ENCODE results near the gene ATP6V0A1. TPM values are rescaled to one million over a fixed set of nuclear protein-coding genes. Genes with fewer than 3 reads are reported as not detected.
"Not testable (repeated sequence)": the region's sequence is repeated elsewhere in the genome, so short reads cannot be mapped to it uniquely, and the experiment has no call there.

ATP6V0A1 gene
- total RNA-seq, 1 experiment from 2014 or later: 23.4 TPM

DNA sequence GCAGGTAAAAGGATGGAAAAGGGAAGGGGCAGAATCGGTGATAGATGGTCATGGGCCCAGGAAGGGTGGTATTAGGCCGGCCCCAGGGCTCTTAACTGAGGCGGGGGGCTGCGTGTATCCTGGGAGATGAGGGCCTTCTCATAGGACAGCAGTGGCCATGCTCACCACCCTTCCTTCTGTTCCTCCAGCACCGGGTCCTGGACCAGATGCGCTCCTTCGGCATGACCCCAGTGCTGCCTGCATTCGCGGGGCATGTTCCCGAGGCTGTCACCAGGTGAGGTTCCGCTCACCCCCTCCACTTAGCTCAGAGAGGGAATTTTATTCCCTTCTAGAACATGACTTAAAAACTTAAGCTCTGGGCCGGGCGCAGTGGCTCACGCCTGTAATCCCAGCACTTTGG lies 79.8 kb downstream of the ATP6V0A1 start:
- DNase-seq (ENCODE audit: low spot score): no peak

DNA sequence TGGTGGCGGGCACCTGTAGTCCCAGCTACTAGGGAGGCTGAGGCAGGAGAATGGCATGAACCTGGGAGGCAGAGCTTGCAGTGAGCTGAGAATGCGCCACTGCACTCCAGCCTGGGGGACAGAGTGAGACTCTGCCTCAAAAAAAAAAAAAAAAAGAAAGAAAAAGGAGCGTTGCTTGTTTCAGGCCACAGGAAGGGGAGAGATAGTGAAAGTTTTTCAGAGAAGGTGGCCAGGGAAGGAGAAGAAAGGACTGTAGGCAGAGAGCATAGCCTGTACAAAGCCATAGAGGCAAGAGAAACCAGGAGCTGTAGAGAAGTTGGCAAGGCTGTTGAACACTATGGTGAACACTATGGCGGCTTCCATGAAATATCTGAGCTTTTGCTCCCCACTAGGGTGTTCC lies 81.9 kb downstream of the ATP6V0A1 start:
- not testable (repeated sequence) for DNase-seq (ENCODE audit: low spot score)

GRCh38 chr17:42541041-42541833 lies 82.6 kb downstream of the ATP6V0A1 start:
- peak; percentile 63 for DNase-seq (ENCODE audit: low spot score)

- DNase-seq (ENCODE audit: low spot score): no peak
These were observed 84.8 kb downstream of the ATP6V0A1 start for GRCh38 chr17:42543190-42544079.

DNA sequence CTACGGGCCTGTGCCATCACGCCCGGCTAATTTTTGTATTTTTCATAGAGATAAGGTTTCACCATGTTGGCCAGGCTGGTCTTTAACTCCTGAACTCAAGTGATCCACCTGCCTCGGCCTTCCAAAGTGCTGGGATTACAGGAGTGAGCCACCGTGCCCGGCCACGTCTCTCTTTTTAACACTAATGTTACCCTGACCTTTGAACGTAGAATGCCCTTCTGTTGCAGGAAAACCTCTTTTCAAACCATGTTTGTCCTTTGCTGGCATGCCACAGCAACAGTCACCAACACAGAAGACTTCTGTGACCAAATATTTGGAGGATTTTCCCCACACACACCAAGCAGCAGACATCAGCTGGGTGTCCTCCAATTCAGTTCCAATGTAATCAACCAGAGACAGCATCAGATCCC lies 86.2 kb downstream of the ATP6V0A1 start:
- no peak for DNase-seq (ENCODE audit: low spot score)

- DNase-seq (ENCODE audit: low spot score): not testable (repeated sequence)
These were observed 87.3 kb downstream of the ATP6V0A1 start for GRCh38 chr17:42545755-42546505.

DNA sequence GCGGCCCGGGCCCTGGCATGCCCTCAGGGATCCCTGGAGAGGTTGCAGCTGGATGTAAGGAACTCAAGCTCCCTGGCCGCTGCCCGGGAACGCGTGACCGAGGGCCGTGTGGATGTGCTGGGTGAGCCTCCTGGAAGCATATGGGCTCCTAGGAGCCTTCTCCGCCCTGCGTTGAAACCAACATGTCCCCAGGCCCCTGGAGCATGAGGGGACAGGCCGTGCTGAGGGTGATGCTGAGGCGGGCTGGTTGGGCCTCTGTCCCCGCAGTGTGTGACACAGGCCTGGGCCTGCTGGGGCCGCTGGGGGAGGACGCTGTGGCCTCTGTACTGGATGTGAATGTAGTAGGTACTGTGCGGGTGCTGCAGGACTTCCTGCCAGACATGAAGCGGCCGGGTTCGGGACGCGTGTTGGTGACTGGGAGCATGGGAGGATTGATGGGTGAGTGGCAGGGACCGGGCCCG lies 88.4 kb downstream of the ATP6V0A1 start:
- DNase-seq (ENCODE audit: low spot score): no peak

- no peak for DNase-seq (ENCODE audit: low spot score)
These were observed 89.0 kb downstream of the ATP6V0A1 start for GRCh38 chr17:42547698-42548069.

- no peak for DNase-seq (ENCODE audit: low spot score)
These were observed 89.6 kb downstream of the ATP6V0A1 start for GRCh38 chr17:42548070-42548837.

- DNase-seq (ENCODE audit: low spot score): no peak
These were observed 90.5 kb downstream of the ATP6V0A1 start for GRCh38 chr17:42548993-42549755.

GRCh38 chr17:42552736-42553135 lies 94.1 kb downstream of the ATP6V0A1 start, which contains the start of gene HSD17B1:
HSD17B1 (plus strand) TSS chr17:42552923; CDS start chr17:42552934, 11 bp downstream.
- not testable (repeated sequence) for DNase-seq (ENCODE audit: low spot score)

- DNase-seq (ENCODE audit: low spot score): no peak
These were observed 94.6 kb downstream of the ATP6V0A1 start for GRCh38 chr17:42553161-42553818.

DNA sequence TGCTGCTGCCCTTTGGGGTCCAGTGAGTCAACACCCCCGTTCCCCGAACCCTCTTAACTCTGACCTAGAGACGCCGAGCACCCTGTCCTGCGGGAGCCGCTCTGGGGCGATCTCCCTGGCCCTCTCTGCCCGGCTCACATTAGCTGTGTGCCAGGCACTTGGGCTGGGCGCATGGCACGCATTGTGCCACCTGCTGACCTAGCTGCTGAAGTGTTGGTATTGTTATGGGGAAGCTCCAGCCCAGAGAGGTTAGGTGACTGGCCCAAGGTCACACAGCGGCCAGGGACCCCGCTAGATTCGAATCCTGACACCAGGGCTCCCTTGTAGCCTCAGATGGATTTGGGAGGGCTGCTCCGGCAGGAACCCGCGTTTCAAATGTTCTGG lies 95.2 kb downstream of the ATP6V0A1 start:
- no peak for DNase-seq (ENCODE audit: low spot score)

DNA sequence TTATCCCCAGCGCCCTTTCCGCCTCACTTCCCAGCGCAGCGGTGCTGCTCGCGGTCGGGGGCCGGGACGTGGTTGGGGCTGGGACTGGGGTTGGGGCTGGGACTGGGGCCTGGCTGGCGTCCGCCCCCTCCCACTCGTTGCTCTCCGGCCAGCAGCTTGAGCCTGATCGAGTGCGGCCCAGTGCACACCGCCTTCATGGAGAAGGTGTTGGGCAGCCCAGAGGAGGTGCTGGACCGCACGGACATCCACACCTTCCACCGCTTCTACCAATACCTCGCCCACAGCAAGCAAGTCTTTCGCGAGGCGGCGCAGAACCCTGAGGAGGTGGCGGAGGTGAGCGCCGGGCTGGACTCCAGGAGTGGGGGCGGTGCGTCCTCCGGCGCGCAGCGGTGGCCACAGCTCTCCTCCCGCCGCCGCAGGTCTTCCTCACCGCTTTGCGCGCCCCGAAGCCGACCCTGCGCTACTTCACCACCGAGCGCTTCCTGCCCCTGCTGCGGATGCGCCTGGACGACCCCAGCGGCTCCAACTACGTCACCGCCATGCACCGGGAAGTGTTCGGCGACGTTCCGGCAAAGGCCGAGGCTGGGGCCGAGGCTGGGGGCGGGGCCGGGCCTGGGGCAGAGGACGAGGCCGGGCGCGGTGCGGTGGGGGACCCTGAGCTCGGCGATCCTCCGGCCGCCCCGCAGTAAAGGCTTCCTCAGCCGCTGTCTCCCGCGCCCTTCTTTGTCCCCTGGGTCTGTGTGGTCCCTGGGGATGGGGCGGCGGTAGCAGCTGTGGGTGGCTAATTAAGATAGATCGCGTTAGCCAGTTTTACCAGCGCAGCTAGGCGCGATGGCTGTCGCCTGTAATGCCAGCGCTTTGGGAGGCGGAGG lies 95.8 kb downstream of the ATP6V0A1 start:
- DNase-seq (ENCODE audit: low spot score): peak; percentile 68

DNA sequence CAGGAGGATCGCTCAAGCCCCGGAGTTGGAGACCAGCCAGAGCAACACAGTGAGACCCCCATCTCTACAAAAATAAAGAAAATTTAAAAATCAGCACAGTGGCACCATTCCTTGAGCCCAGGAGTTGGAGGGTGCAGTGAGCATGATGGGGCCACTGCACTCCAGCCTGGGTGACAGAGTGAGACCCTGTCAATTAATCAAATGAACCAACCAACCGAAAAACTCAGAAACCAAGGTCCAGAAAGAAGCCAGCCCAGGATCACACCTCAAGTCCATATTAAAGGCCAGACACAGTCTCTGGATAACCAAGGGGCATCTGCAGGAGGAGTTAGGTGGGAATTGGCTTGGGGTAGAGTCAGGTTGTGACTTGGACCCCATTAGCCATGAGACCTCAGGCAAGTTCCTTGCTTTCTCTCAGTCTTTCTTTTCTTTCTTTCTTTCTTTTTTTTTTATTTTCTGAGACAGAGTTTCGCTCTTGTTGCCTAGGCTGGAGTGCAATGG lies 96.5 kb downstream of the ATP6V0A1 start:
- no peak for DNase-seq (ENCODE audit: low spot score)

DNA sequence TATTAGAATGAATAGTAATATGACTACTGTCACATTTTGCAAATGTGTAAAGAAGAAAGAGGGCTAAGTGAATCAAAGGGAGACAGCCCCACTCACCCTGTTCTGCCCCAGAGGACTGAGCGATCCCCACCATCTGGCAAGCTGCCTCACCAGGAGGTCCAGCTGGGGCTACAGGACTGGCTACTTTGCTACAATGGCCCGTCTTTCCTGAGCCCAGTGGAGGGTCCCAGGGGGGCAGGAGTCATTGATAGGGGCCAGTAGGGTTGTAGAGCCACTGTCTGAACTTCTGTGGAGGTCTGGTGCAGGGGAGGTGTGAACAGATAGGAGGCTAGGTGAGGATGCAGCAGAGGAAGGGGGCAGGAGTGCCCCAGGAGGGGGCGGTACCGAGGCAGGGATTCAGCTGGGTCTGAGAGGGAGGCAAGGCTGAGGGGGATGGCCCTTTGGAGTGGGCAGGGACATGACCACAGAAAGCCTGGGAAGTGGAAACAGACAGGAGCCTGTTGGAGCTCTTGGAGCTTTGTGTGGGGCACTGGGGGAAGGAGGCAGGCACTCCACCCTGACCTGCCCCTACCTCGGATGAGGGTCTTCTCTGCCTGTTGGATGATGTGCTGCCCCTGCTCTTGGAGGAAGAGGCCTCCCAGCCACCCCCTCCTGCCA lies 97.4 kb downstream of the ATP6V0A1 start:
- DNase-seq (ENCODE audit: low spot score): not testable (repeated sequence)

DNA sequence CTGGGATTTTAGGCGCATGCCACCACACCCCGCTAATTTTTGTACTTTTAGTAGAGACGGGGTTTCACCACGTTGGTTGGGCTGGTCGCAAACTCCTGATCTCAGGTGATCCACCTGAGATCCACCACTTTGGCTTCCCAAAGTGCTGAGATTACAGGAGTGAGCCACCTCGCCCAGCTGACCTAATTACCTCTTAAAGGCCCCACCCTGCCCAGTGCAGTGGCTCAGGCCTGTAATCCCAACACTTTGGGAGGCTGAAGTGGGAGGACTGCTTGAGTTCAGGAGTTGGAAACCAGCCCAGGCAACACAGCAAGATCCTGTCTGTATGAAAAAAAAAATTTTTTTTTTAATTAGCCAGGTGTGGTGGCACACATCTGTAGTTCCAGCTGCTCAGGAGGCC lies 100.4 kb downstream of the ATP6V0A1 start:
- no peak for DNase-seq (ENCODE audit: low spot score)

GRCh38 chr17:42560246-42560645 lies 101.6 kb downstream of the ATP6V0A1 start:
- DNase-seq (ENCODE audit: low spot score): no peak

Data from A172 (cell line).